GM12891 (cell line): Measurements from ENCODE around the gene AUH.

Source experiments
- DNase-seq: peaks from one replicate; pipeline ENCODE4 v3.0.0; 2011; ENCODE audit warnings: low spot score; ENCODE audit not compliant: insufficient read length
- FAIRE-seq: peaks from 2 replicates; lab custom pipeline; 2011; peaks lifted over from hg19 to GRCh38; lab: Jason Lieb, UNC
- PAX5 ChIP-seq: IDR thresholded peaks from 2 replicates; pipeline ENCODE4 v1.6.1; 2011; ENCODE audit warnings: low read length, moderate library complexity, mild to moderate bottlenecking; ENCODE audit not compliant: insufficient read depth, severe bottlenecking
- POLR2A ChIP-seq: IDR thresholded peaks from 2 replicates; pipeline ENCODE4 v1.6.1; 2011; ENCODE audit warnings: low read depth, low read length, control low read depth
- POLR2AphosphoS5 ChIP-seq: IDR thresholded peaks from 2 replicates; pipeline ENCODE4 v1.6.1; 2011; ENCODE audit warnings: low read depth, low read length, control low read depth
- POU2F2 ChIP-seq: IDR thresholded peaks from 2 replicates; pipeline ENCODE4 v1.6.1; 2011; ENCODE audit warnings: low read depth, mild to moderate bottlenecking, control low read depth, low read length, moderate library complexity
- SPI1 ChIP-seq: IDR thresholded peaks from 2 replicates; pipeline ENCODE4 v1.6.1; 2011; ENCODE audit warnings: low read depth, low read length, control low read depth
- TAF1 ChIP-seq: IDR thresholded peaks from 2 replicates; pipeline ENCODE4 v1.6.1; 2011; ENCODE audit warnings: low read depth, low read length, control low read depth

AUH gene

DNA sequence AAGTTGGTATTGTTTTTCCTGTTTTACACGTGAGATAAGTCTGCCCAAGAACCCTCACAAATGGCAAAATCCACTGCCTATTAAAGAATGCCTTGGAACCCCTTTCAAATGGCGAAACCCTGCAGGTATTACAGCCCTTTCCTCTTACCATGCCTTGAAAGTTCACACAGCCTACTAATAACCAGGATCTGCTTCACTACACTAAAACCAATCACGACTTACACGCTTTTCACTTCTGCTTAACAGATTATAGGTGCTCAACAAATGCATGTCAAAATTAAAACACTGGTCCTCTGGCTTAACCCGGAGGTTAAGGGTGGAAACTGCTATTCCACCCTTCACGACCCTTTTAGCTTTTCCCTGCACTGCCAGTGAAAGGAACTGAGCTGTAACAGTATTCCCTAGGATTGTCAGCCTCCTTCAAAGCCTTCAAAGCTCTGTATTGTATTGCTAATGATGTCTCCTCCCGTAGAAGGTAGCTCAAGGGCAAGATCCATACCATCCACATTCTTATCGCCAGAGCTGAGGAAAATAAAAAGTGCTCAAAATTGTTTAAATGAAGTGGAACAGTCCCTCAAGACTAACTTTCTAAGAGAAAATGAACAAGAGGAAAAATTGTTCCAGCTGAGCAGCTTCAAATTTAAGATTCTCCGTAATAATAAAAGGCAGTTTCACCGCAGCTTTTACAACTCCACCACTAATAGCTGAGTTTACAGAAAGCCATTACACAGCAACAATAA is 997 bp downstream of the AUH start:
- DNase-seq (no peak), FAIRE-seq (peak; percentile 81)
- TF ChIP-seq SPI1 (peak; percentile 78), POU2F2 (no peak)

GRCh38 chr9:91359734-91360470 is 1.8 kb downstream of the AUH start:
- FAIRE-seq (no peak), DNase-seq (no peak)
- no peak for TF ChIP-seq POLR2AphosphoS5
- no peak for TF ChIP-seq SPI1
- TF ChIP-seq POU2F2 = no peak
- no peak for TF ChIP-seq POLR2A
- TF ChIP-seq PAX5 = no peak
- TF ChIP-seq TAF1 = no peak

- no peak for DNase-seq
- TF ChIP-seq SPI1 (peak; percentile 51; the same call in 1 of the 2 replicates), POLR2AphosphoS5 (no peak), TAF1 (no peak), POU2F2 (no peak), POLR2A (no peak), PAX5 (no peak)
- no peak for FAIRE-seq
Observed at GRCh38 chr9:91359083-91359482, 2.6 kb downstream of the AUH start.

DNA sequence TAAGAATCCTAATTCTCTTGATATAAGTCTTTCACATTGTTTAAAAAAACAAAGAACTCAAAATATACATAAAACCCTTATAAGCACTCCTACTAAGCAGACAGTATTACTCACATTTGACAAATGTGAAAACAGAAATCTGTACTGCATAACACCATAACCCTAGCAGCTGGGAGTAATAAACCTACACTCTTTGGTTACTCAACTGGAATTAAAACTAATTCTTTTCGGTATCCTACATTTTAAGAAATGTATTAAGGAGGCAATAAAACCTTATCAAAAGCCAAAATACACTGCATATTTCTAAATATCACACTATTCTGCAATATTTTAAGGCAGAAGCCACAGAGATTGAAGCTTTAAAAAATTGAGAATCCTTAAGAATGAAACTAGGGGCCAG is 6.8 kb downstream of the AUH start:
- TF ChIP-seq POLR2A (no peak), SPI1 (no peak), POU2F2 (no peak), POLR2AphosphoS5 (no peak), TAF1 (no peak), PAX5 (no peak)
- FAIRE-seq = no peak
- DNase-seq = no peak

- FAIRE-seq (no peak), DNase-seq (no peak)
- TF ChIP-seq POLR2AphosphoS5 = no peak
- TF ChIP-seq PAX5 = no peak
- no peak for TF ChIP-seq TAF1
- no peak for TF ChIP-seq POU2F2
- no peak for TF ChIP-seq POLR2A
- TF ChIP-seq SPI1 = no peak
Observed at GRCh38 chr9:91349115-91349555, 12.6 kb downstream of the AUH start.

DNA sequence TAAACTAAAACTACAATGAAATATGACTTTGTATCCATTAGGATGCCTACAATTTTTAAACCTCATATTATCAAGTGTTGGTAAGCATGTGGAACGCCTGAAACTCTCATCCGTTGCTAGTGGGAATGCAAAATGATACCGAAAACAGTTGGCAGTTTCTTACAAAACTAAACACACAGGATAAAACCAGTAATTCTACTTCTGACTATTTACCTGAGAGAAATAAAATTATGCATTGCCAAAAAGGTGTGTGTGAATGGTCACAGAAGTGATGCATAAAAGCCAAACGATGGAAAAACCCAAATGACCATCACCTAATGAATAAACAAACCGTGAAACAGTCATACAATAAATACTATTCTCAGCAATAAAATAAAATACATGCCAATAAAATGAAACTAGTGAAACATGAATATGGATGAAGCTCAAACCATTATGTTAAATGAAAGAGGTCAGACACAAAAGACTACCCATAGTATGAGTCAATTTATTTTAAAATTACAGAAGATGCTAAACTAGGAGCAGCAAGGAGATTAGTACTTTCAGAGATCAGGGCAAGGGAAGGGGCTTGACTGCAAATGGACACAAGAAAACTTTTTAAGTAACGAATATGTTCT is 13.4 kb downstream of the AUH start:
- FAIRE-seq (no peak), DNase-seq (no peak)
- TF ChIP-seq POLR2A (no peak), PAX5 (no peak), TAF1 (no peak), POLR2AphosphoS5 (no peak), POU2F2 (no peak), SPI1 (no peak)

- TF ChIP-seq SPI1 (no peak), POU2F2 (no peak), PAX5 (no peak), POLR2A (no peak), POLR2AphosphoS5 (no peak), TAF1 (no peak)
- no peak for DNase-seq
- FAIRE-seq = no peak
Observed at GRCh38 chr9:91347377-91347776, 14.3 kb downstream of the AUH start.

GRCh38 chr9:91346644-91347043 is 15.1 kb downstream of the AUH start:
- no peak for DNase-seq
- no peak for TF ChIP-seq POLR2A
- no peak for TF ChIP-seq PAX5
- no peak for TF ChIP-seq POU2F2
- no peak for TF ChIP-seq SPI1
- TF ChIP-seq TAF1 = no peak
- no peak for TF ChIP-seq POLR2AphosphoS5
- FAIRE-seq = no peak

GRCh38 chr9:91345978-91346377 is 15.7 kb downstream of the AUH start:
- FAIRE-seq (no peak), DNase-seq (no peak)
- TF ChIP-seq POLR2A = no peak
- no peak for TF ChIP-seq SPI1
- no peak for TF ChIP-seq PAX5
- no peak for TF ChIP-seq POLR2AphosphoS5
- TF ChIP-seq TAF1 = no peak
- TF ChIP-seq POU2F2 = no peak
